Karpas-422 (cell line): ENCODE measurements around the gene CORO7. TPM values are rescaled to one million over a fixed set of nuclear protein-coding genes. Genes with fewer than 3 reads are reported as not detected.

Source experiments
- DNase-seq: peaks from one replicate; pipeline ENCODE4 v3.0.0-alpha.2; 2015
- H2AFZ ChIP-seq: fragments of 200-600 bp; sonication (generic); 2 replicates; pipeline ENCODE4 v1.6.1; 2014; ENCODE audit warnings: antibody characterized with exemption, low read length, mixed read lengths
- H3K27ac ChIP-seq: fragments of 200-600 bp; sonication (generic); 2 replicates; pipeline ENCODE4 v1.5.1; 2014; ENCODE audit warnings: mild to moderate bottlenecking, low read length, moderate library complexity
- H3K27me3 ChIP-seq: fragments of 200-600 bp; sonication (generic); 2 replicates; pipeline ENCODE4 v1.6.1; 2014; ENCODE audit warnings: low read length, mixed read lengths
- H3K36me3 ChIP-seq: fragments of 200-600 bp; sonication (generic); 2 replicates; pipeline ENCODE4 v1.6.1; 2014; ENCODE audit warnings: low read length, mixed read lengths; ENCODE audit not compliant: insufficient read depth
- H3K4me1 ChIP-seq: fragments of 200-600 bp; sonication (generic); 2 replicates; pipeline ENCODE4 v1.6.1; 2014; ENCODE audit warnings: mild to moderate bottlenecking, low read length, mixed read lengths
- H3K4me2 ChIP-seq: fragments of 200-600 bp; sonication (generic); 2 replicates; pipeline ENCODE4 v1.6.1; 2014; ENCODE audit warnings: low read length, low read depth, mild to moderate bottlenecking; ENCODE audit not compliant: poor library complexity, severe bottlenecking
- H3K4me3 ChIP-seq: fragments of 200-600 bp; sonication (generic); 2 replicates; pipeline ENCODE4 v1.5.1; 2014; ENCODE audit warnings: mild to moderate bottlenecking, antibody characterized with exemption, low read length, mixed read lengths
- H3K79me2 ChIP-seq: fragments of 200-600 bp; sonication (generic); 2 replicates; pipeline ENCODE4 v1.6.1; 2014; ENCODE audit warnings: mild to moderate bottlenecking, low read length, mixed read lengths
- H3K9ac ChIP-seq: fragments of 200-600 bp; sonication (generic); 2 replicates; pipeline ENCODE4 v1.6.0; 2014; ENCODE audit warnings: low read length
- H3K9me2 ChIP-seq: fragments of 200-600 bp; sonication (generic), shearing (Covaris generic); replicated peaks from 2 replicates; pipeline ENCODE4 v1.6.0; 2014; ENCODE audit warnings: mild to moderate bottlenecking, low read length, moderate library complexity; ENCODE audit not compliant: insufficient read depth
- H3K9me3 ChIP-seq: fragments of 300-700, 200-600 bp; sonication (generic); 2 replicates; pipeline ENCODE4 v1.6.1; 2014; ENCODE audit warnings: low read length, mixed read lengths
- H4K20me1 ChIP-seq: fragments of 200-600 bp; sonication (generic); 2 replicates; pipeline ENCODE4 v1.6.1; 2014; ENCODE audit warnings: mild to moderate bottlenecking, antibody characterized with exemption, low read length, low read depth; ENCODE audit not compliant: insufficient read depth
- small RNA-seq: library from RNA; depleted of rRNA; stranded (forward); fragments of <200 nt; gene quantifications from one replicate; pipeline ENCODE3, GENCODE V24; 2014
- total RNA-seq: library from RNA; depleted of rRNA; stranded (reverse); fragments of >200 nt; shearing (Covaris generic); gene quantifications from 2 replicates; pipeline ENCODE4 v1.2.3, GENCODE V29; 2014; ENCODE audit warnings: low replicate concordance; rRNA removed

The CORO7 gene
- total RNA-seq, 1 experiment from 2014 or later = 46.2 TPM

DNA sequence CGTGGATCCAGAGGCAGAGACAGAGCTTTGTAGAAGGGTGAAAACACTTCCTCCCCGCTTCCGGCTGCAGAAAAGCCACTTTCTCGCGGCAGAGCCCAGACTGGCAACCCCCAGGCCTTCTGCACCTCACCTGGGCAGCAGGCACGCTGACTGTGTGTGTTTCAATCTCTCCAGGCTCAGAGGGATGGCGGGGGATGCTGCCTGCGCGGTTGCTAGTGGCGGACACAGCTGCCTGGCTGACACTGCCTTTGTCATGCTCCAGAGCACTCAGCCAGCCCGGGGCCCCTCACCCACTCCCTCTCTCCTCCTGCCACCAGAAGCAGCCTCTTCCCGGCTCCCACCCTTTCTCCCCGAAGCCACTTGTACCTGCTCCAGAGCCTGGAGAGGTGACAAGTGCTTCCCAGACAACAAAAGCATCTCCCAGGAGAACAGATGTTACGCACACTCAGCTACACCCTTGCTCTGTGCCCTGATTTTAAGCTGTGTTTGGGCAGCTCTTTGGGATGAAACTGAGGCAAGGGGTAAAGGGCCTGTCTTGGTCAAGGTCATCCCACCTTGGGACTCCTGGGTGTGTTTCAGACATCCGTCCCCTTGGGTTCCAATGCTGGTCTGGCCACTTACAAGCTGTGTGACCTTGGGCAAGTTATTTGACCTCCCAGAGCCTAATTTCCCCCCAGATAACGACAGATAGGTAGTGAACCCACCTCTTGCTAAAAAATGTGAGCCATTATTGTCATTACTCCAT lies 109.8 kb downstream of the CORO7 start:
- no peak overlapping the region for H2AFZ ChIP-seq
- H3K4me3 ChIP-seq = peak overlapping the region; percentile 97
- no peaks in the 10 kb centered on the region for H3K27me3 ChIP-seq
- DNase-seq = peak; percentile 75
- peaks cover 11% of the 10 kb centered on the region for H3K36me3 ChIP-seq
- H3K79me2 ChIP-seq = peaks cover 32% of the 10 kb centered on the region
- peak overlapping the region; percentile 75 for H3K27ac ChIP-seq
- H3K9me2 ChIP-seq = no peaks in the 10 kb centered on the region
- no peaks in the 10 kb centered on the region for H3K9me3 ChIP-seq
- H3K9ac ChIP-seq = peak overlapping the region; percentile 93
- H4K20me1 ChIP-seq = no peaks in the 10 kb centered on the region
- H3K4me1 ChIP-seq = peaks cover 28% of the 10 kb centered on the region
- H3K4me2 ChIP-seq = peak overlapping the region; percentile 88

Small RNA genes lying within 50 kb of the gene (small RNA-seq; reads per million reads assigned to genes)
- not detected for gene AC012676.2

Other genes starting within 250 kb of the CORO7 start
- gene SRL, start 174.5 kb downstream of the CORO7 start, total RNA-seq = 0.11 TPM in 1 of 2 replicates, not detected in the other
- 32.4 and 38.9 TPM in 2 replicates for gene TFAP4, start 143.6 kb downstream of the CORO7 start, total RNA-seq
- gene GLIS2, start 100.5 kb downstream of the CORO7 start, total RNA-seq = 0.07 TPM in 1 of 2 replicates, not detected in the other
- 65.6 and 126 TPM in 2 replicates for gene PAM16, start 65.3 kb downstream of the CORO7 start, total RNA-seq
- 4.1 and 8.9 TPM in 2 replicates for gene VASN, start 44.7 kb downstream of the CORO7 start, total RNA-seq
- gene DNAJA3, start 9.3 kb upstream of the CORO7 start, total RNA-seq = 56.5 and 74.7 TPM in 2 replicates
- gene NMRAL1, start 58.0 kb upstream of the CORO7 start, total RNA-seq = 48.2 and 129 TPM in 2 replicates
- gene HMOX2, start 59.8 kb upstream of the CORO7 start, total RNA-seq = 50.1 and 76.2 TPM in 2 replicates
- gene CDIP1, start 122.2 kb upstream of the CORO7 start, total RNA-seq = not detected in 2 replicates
- not detected in 2 replicates for gene C16orf96, start 139.7 kb upstream of the CORO7 start, total RNA-seq
- gene UBALD1, start 198.3 kb upstream of the CORO7 start, total RNA-seq = 10.0 and 30.6 TPM in 2 replicates
- gene MGRN1, start 208.2 kb upstream of the CORO7 start, total RNA-seq = 16.8 and 23.0 TPM in 2 replicates